C4-2B (cell line): ENCODE data around the gene LRRC61.

Experiments
- H3K27ac ChIP-seq: fragments of 450-650 bp; 2 replicates; pipeline ENCODE4 v1.5.1; 2017
- ZFX ChIP-seq: fragments of 450-650 bp; IDR thresholded peaks from 2 replicates; pipeline ENCODE4 v1.6.1; 2017
- TF ChIP-seq, protein P1 (sequence below): fragments of 450-650 bp; conservative IDR thresholded peaks from 2 replicates; pipeline ENCODE4 v1.5.1; 2017; ENCODE audit warnings: mild to moderate bottlenecking

The LRRC61 gene

GRCh38 chr7:150355666-150356059, 32.5 kb downstream of the LRRC61 start:
- H3K27ac ChIP-seq: peak overlapping the region; percentile 79; the same call in 1 of the 2 replicates
- TF ChIP-seq, protein P1, sequence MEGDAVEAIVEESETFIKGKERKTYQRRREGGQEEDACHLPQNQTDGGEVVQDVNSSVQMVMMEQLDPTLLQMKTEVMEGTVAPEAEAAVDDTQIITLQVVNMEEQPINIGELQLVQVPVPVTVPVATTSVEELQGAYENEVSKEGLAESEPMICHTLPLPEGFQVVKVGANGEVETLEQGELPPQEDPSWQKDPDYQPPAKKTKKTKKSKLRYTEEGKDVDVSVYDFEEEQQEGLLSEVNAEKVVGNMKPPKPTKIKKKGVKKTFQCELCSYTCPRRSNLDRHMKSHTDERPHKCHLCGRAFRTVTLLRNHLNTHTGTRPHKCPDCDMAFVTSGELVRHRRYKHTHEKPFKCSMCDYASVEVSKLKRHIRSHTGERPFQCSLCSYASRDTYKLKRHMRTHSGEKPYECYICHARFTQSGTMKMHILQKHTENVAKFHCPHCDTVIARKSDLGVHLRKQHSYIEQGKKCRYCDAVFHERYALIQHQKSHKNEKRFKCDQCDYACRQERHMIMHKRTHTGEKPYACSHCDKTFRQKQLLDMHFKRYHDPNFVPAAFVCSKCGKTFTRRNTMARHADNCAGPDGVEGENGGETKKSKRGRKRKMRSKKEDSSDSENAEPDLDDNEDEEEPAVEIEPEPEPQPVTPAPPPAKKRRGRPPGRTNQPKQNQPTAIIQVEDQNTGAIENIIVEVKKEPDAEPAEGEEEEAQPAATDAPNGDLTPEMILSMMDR: no peak
- no peak; the same call in 1 of the 2 replicates for TF ChIP-seq ZFX

DNA sequence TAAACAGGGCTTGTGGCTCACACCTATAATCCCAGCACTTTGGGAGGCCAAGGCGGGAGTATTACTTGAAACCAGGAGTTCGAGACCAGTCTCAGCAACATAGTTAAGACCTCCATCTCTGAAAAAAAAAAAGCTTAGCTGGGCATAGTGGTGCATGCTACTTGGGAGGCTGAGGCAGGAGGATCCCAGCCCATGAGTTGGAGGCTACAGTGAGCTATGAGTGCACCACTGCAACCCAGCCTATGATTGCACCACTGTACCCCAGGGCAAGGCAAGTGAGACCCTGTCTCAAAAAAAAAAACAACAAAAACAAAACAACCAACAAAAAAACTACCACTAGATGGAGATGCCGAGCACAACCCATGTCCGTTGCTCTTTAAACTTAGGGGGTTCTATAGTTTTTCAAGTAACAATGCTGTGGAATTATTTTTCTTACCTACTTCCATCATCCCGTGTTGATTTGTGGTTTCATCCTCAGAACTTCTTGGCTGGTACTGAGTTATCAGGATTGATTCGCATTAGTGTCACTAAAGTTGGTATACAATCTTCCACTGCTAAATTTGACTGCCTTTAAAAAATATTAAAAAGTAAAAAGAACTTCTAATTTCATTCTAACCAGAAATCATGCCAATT, 33.2 kb downstream of the LRRC61 start:
- TF ChIP-seq, protein P1: peak; percentile 93
- TF ChIP-seq ZFX: no peak
- H3K27ac ChIP-seq: peak overlapping the region; percentile 79

GRCh38 chr7:150357270-150357669, 34.1 kb downstream of the LRRC61 start:
- TF ChIP-seq, protein P1: no peak
- no peak for TF ChIP-seq ZFX
- no peak overlapping the region for H3K27ac ChIP-seq

DNA sequence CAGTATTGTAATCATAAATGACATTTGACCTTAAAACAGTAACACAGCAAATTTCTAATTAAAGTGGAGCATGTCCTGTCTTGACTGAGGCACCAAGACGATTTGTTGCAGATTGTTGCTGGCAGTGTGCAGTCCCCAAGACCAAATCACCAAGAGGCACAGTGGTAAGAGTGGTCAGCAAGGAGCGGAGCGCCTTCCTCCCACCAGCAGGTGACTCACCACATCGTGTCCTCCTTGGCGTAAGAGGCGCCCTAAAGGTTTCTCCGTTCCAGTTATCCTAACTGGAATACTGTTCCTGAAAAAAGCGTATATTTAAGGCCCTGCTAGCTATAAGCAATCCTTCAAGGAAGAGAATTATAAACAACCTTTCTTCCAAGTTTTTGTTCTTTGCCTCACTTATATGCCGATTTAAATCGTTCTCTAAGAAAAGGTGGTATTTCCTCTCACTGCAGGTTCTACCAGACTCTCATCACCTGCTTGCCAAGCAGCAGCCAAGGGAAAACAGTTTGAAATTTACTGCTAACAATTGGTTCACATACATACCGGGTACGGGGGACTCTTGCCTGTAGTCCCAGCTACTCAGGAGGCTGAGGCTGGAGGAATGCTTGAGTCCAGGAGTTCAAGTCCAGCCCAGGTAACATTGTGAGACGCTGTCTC, 34.7 kb downstream of the LRRC61 start:
- TF ChIP-seq, protein P1: no peak
- no peak for TF ChIP-seq ZFX
- no peak overlapping the region for H3K27ac ChIP-seq

GRCh38 chr7:150358433-150358832, 35.3 kb downstream of the LRRC61 start:
- no peak for TF ChIP-seq ZFX
- TF ChIP-seq, protein P1: no peak
- H3K27ac ChIP-seq: no peak overlapping the region

DNA sequence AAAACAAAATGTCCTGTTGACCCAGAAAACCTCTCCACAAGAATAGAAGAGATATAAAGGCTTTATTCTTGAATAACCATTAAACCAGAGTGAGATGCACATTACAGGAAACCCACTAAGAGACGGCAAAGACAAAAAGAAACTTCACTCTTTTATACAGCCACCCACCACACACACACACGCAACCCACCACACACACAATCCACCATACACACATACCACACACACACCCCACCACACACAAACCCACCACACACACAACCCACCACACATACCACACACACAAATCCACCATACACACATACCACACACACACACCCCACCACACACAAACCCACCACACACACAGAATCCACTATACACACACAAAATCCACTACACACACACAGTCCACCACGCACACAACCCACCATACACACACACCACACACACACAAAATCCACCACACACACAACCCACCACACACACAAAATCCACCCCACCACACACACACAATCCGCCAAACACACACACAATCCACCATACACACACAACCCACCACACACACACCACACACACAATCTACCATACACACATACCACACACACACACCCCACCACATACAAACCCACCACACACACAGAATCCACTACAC, 36.0 kb downstream of the LRRC61 start:
- H3K27ac ChIP-seq: no peak overlapping the region; the same call in 1 of the 2 replicates
- TF ChIP-seq ZFX: no peak
- TF ChIP-seq, protein P1: no peak
